Liver (tissue), 9 donors: ENCODE data around the gene RARS1. TPM values are rescaled to one million over a fixed set of nuclear protein-coding genes. Genes with fewer than 3 reads are reported as not detected.

ENCODE experiments used
- DNase-seq: peaks from one replicate; pipeline ENCODE4 v3.0.0-alpha.2; 2017; ENCODE audit warnings: low spot score
- H3K27ac ChIP-seq, 2 donors: one replicate each; pipeline ENCODE4 v1.7.0; 2013; ENCODE audit warnings: inconsistent platforms in 2 of 2, low read length in 2 of 2, control low read depth in 1 of 2, low read depth in 1 of 2, mild to moderate bottlenecking in 1 of 2
- H3K27me3 ChIP-seq, 4 donors: one replicate each; pipeline versions ENCODE4 v1.6.1 to v1.7.0; 2013; ENCODE audit warnings: low read length in 3 of 4, inconsistent platforms in 1 of 4, mild to moderate bottlenecking in 1 of 4, moderate library complexity in 1 of 4; ENCODE audit not compliant: control insufficient read depth in 4 of 4, insufficient read depth in 4 of 4
- H3K36me3 ChIP-seq, 4 donors: one replicate each; pipeline versions ENCODE4 v1.6.1 to v1.7.0; 2013; ENCODE audit warnings: low read length in 3 of 4, mild to moderate bottlenecking in 3 of 4, low read depth in 1 of 4, moderate library complexity in 1 of 4; ENCODE audit not compliant: control insufficient read depth in 4 of 4, insufficient read depth in 3 of 4
- H3K4me1 ChIP-seq, 4 donors: one replicate each; pipeline versions ENCODE4 v1.6.1 to v1.7.0; 2013; ENCODE audit warnings: low read length in 3 of 4, mild to moderate bottlenecking in 3 of 4, moderate library complexity in 1 of 4; ENCODE audit not compliant: control insufficient read depth in 4 of 4, insufficient read depth in 4 of 4
- H3K4me3 ChIP-seq, 3 donors: one replicate each; pipeline versions ENCODE4 v1.6.1 to v1.7.0; 2013; ENCODE audit warnings: low read length in 3 of 3, control low read depth in 1 of 3, low read depth in 1 of 3, mild to moderate bottlenecking in 1 of 3
- H3K9ac ChIP-seq, 2 donors: one replicate each; pipeline ENCODE4 v1.7.0; 2013; ENCODE audit warnings: low read length in 2 of 2, mild to moderate bottlenecking in 2 of 2, moderate library complexity in 2 of 2, control low read depth in 1 of 2, low read depth in 1 of 2
- H3K9me3 ChIP-seq, 4 donors: one replicate each; pipeline versions ENCODE4 v1.6.1 to v1.7.0; 2013; ENCODE audit warnings: low read length in 3 of 4; ENCODE audit not compliant: control insufficient read depth in 4 of 4
- EGR1 ChIP-seq, 2 donors: IDR thresholded peaks; 2 replicates each; pipeline ENCODE4 v1.6.1; 2016 to 2018; ENCODE audit warnings: antibody characterized with exemption in 2 of 2, low read depth in 2 of 2
- FOXA1 ChIP-seq: IDR thresholded peaks from 2 replicates; pipeline ENCODE4 v1.6.1; 2016; ENCODE audit warnings: antibody characterized with exemption
- FOXA2 ChIP-seq: IDR thresholded peaks from 2 replicates; pipeline ENCODE4 v1.6.1; 2016; ENCODE audit warnings: antibody characterized with exemption
- GABPA ChIP-seq, 2 donors: IDR thresholded peaks in 1 of 2; conservative IDR thresholded peaks in 1 of 2; 2 replicates each; pipeline ENCODE4 v1.6.1; 2016; ENCODE audit warnings: antibody characterized with exemption in 2 of 2, mild to moderate bottlenecking in 1 of 2, moderate library complexity in 1 of 2
- HNF4A ChIP-seq, 2 donors: conservative IDR thresholded peaks; 2 replicates each; pipeline ENCODE4 v1.6.1; 2016; ENCODE audit warnings: antibody characterized with exemption in 2 of 2, mild to moderate bottlenecking in 2 of 2
- HNF4G ChIP-seq: IDR thresholded peaks from 2 replicates; pipeline ENCODE4 v1.6.1; 2016; ENCODE audit warnings: antibody characterized with exemption
- JUND ChIP-seq, 2 donors: IDR thresholded peaks; 2 replicates each; pipeline ENCODE4 v1.6.1; 2016; ENCODE audit warnings: antibody characterized with exemption in 2 of 2
- NR2F2 ChIP-seq: IDR thresholded peaks from 2 replicates; pipeline ENCODE4 v1.6.1; 2016; ENCODE audit warnings: antibody characterized with exemption
- RAD21 ChIP-seq, 2 donors: IDR thresholded peaks; 2 replicates each; pipeline ENCODE4 v1.6.1; 2016; ENCODE audit warnings: antibody characterized with exemption in 2 of 2, mild to moderate bottlenecking in 2 of 2
- RXRA ChIP-seq, 2 donors: IDR thresholded peaks; 2 replicates each; pipeline ENCODE4 v1.6.1; 2017 to 2018; ENCODE audit warnings: antibody characterized with exemption in 2 of 2, mild to moderate bottlenecking in 1 of 2
- SP1 ChIP-seq: IDR thresholded peaks from 2 replicates; pipeline ENCODE4 v1.6.1; 2018; ENCODE audit warnings: antibody characterized with exemption, mild to moderate bottlenecking
- TAF1 ChIP-seq: conservative IDR thresholded peaks from 2 replicates; pipeline ENCODE4 v1.6.1; 2016; ENCODE audit warnings: antibody characterized with exemption, mild to moderate bottlenecking
- YY1 ChIP-seq: IDR thresholded peaks from 2 replicates; pipeline ENCODE4 v1.6.1; 2016; ENCODE audit warnings: antibody characterized with exemption, mild to moderate bottlenecking
- WGBS: extraction: QIAGEN DNeasy Blood & Tissue Kit; methylation state at CpG from one replicate; pipeline ENCODE4 v1.1.7; 2013; 5-methylcytosine and 5-hydroxymethylcytosine counted together
- polyA plus RNA-seq, 2 donors: library from polyadenylated mRNA; stranded (reverse) in 1 of 2; unstranded in 1 of 2; fragments of 200-250 nt in 1 of 2; fragments of >200 nt in 1 of 2; fragmentation: Nextera tagmentation in 1 of 2; extraction: Ambion mirVana in 1 of 2; gene quantifications; one replicate each; pipeline versions ENCODE4 v1.2.1 to v1.2.3, GENCODE V29; 2013 to 2015
- total RNA-seq, 2 donors: library from RNA; depleted of rRNA; stranded (reverse); fragments of >200 nt; gene quantifications; one replicate each; pipeline ENCODE4 v1.2.3, GENCODE V29; 2014
- TF ChIP-seq, protein P1 (sequence below): IDR thresholded peaks from 2 replicates; pipeline ENCODE4 v1.6.1; 2016; ENCODE audit warnings: antibody characterized with exemption
- TF ChIP-seq, protein P2 (sequence below): fragments of 150-350 bp; IDR thresholded peaks from 2 replicates; pipeline ENCODE4 v1.5.1; 2017; ENCODE audit warnings: improper control_type of control experiment, low read depth, low read length; ENCODE audit not compliant: missing input control
- TF ChIP-seq, protein P3 (sequence below): IDR thresholded peaks from 2 replicates; pipeline ENCODE4 v1.6.1; 2016; ENCODE audit warnings: antibody characterized with exemption
- TF ChIP-seq, protein P4 (sequence below): IDR thresholded peaks from 2 replicates; pipeline ENCODE4 v1.6.1; 2016; ENCODE audit warnings: antibody characterized with exemption, mild to moderate bottlenecking
- TF ChIP-seq, protein P5 (sequence below): IDR thresholded peaks from 2 replicates; pipeline ENCODE4 v1.6.1; 2016; ENCODE audit warnings: antibody characterized with exemption
- donor health status: healthy.
- donor health status: healthy.
- donor health status: healthy.
- donor health status: healthy.
- donor health status: healthy.

RARS1 gene
- total and polyA plus RNA-seq, 4 donors: 16.5 to 42.5 (median 30.1) TPM

DNA sequence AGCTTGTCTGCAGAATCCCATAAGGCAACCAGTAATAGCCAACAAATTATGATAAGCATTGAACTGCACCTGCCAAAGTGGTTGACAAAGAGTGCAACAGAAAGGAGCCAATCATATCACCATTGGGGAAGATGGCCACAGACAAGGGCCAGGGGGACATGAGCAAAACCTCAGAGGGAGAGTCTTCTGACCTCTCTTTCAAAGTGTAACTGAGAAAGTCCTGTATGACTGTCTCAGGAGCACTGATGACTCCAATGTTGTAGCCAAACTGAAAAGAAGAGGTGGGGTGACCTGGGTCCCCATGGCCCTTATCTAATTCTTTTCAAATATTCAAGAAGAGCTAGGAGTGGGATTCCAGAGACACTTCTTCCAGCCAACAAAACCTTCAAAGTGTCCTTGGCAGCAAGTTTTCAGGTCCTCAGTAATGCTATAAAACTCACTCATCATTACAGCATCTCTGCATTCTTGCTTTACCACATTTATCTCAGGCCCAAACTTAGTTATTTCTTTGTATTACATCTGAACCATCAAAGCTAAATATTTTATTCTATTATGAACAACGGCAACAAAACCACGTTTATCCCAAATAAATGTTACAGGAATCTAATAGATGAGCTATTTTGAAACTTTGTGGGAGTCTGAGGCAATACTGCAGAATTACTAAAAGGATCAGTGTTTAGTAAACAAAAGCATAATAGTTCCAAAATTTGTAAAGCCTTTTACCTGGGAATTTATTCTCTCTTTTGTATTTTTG is 67.3 kb downstream of the RARS1 start:
- Histone ChIP-seq H3K36me3 (peaks cover 1 to 26% (median 21%) of the 10 kb centered on the region in 4 donors), H3K27me3 (no peaks in the 10 kb centered on the region), H3K27ac (no peak overlapping the region), H3K9ac (no peak overlapping the region), H3K4me3 (no peak overlapping the region), H3K4me1 (peaks cover 0 to 4% (median 0%) of the 10 kb centered on the region in 4 donors), H3K9me3 (no peaks in the 10 kb centered on the region)
- 83% methylated on average over 2 of the region's 2 CpGs for WGBS
- DNase-seq: no peak
- TF ChIP-seq, protein P1, sequence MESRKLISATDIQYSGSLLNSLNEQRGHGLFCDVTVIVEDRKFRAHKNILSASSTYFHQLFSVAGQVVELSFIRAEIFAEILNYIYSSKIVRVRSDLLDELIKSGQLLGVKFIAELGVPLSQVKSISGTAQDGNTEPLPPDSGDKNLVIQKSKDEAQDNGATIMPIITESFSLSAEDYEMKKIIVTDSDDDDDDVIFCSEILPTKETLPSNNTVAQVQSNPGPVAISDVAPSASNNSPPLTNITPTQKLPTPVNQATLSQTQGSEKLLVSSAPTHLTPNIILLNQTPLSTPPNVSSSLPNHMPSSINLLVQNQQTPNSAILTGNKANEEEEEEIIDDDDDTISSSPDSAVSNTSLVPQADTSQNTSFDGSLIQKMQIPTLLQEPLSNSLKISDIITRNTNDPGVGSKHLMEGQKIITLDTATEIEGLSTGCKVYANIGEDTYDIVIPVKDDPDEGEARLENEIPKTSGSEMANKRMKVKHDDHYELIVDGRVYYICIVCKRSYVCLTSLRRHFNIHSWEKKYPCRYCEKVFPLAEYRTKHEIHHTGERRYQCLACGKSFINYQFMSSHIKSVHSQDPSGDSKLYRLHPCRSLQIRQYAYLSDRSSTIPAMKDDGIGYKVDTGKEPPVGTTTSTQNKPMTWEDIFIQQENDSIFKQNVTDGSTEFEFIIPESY: no peak
- no peak for TF ChIP-seq JUND (IDR thresholded peaks at IDR 0.05)
- TF ChIP-seq NR2F2: no peak
- TF ChIP-seq SP1: no peak
- no peak for TF ChIP-seq RXRA (IDR thresholded peaks at IDR 0.05)
- no peak for TF ChIP-seq HNF4G
- no peak for TF ChIP-seq HNF4A (conservative IDR thresholded peaks at IDR 0.05)
- TF ChIP-seq, protein P2, sequence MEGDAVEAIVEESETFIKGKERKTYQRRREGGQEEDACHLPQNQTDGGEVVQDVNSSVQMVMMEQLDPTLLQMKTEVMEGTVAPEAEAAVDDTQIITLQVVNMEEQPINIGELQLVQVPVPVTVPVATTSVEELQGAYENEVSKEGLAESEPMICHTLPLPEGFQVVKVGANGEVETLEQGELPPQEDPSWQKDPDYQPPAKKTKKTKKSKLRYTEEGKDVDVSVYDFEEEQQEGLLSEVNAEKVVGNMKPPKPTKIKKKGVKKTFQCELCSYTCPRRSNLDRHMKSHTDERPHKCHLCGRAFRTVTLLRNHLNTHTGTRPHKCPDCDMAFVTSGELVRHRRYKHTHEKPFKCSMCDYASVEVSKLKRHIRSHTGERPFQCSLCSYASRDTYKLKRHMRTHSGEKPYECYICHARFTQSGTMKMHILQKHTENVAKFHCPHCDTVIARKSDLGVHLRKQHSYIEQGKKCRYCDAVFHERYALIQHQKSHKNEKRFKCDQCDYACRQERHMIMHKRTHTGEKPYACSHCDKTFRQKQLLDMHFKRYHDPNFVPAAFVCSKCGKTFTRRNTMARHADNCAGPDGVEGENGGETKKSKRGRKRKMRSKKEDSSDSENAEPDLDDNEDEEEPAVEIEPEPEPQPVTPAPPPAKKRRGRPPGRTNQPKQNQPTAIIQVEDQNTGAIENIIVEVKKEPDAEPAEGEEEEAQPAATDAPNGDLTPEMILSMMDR: no peak
- TF ChIP-seq RAD21 (IDR thresholded peaks at IDR 0.05): no peak
- TF ChIP-seq YY1: no peak
- TF ChIP-seq FOXA1: no peak
- TF ChIP-seq, protein P3, sequence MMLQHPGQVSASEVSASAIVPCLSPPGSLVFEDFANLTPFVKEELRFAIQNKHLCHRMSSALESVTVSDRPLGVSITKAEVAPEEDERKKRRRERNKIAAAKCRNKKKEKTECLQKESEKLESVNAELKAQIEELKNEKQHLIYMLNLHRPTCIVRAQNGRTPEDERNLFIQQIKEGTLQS: no peak
- TF ChIP-seq GABPA (IDR thresholded peaks at IDR 0.05 in 1 of 2, conservative IDR thresholded peaks at IDR 0.05 in 1 of 2): no peak
- no peak for TF ChIP-seq EGR1 (IDR thresholded peaks at IDR 0.05; ENCODE audit: low read depth in 2 of 2)
- TF ChIP-seq, protein P4, sequence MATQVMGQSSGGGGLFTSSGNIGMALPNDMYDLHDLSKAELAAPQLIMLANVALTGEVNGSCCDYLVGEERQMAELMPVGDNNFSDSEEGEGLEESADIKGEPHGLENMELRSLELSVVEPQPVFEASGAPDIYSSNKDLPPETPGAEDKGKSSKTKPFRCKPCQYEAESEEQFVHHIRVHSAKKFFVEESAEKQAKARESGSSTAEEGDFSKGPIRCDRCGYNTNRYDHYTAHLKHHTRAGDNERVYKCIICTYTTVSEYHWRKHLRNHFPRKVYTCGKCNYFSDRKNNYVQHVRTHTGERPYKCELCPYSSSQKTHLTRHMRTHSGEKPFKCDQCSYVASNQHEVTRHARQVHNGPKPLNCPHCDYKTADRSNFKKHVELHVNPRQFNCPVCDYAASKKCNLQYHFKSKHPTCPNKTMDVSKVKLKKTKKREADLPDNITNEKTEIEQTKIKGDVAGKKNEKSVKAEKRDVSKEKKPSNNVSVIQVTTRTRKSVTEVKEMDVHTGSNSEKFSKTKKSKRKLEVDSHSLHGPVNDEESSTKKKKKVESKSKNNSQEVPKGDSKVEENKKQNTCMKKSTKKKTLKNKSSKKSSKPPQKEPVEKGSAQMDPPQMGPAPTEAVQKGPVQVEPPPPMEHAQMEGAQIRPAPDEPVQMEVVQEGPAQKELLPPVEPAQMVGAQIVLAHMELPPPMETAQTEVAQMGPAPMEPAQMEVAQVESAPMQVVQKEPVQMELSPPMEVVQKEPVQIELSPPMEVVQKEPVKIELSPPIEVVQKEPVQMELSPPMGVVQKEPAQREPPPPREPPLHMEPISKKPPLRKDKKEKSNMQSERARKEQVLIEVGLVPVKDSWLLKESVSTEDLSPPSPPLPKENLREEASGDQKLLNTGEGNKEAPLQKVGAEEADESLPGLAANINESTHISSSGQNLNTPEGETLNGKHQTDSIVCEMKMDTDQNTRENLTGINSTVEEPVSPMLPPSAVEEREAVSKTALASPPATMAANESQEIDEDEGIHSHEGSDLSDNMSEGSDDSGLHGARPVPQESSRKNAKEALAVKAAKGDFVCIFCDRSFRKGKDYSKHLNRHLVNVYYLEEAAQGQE: no peak
- TF ChIP-seq FOXA2: no peak
- no peak for TF ChIP-seq TAF1
- TF ChIP-seq, protein P5, sequence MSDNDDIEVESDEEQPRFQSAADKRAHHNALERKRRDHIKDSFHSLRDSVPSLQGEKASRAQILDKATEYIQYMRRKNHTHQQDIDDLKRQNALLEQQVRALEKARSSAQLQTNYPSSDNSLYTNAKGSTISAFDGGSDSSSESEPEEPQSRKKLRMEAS: no peak
